GM19099 (cell line): Measurements from ENCODE around the gene PODXL2.

ENCODE experiments used
- POLR2A ChIP-seq: IDR thresholded peaks from 3 replicates; pipeline ENCODE4 v1.6.1; 2011; ENCODE audit warnings: low read depth; ENCODE audit not compliant: insufficient read length; ENCODE audit errors: extremely low read depth

PODXL2 gene

GRCh38 chr3:127691489-127691888 lies 62.5 kb downstream of the PODXL2 start:
- TF ChIP-seq POLR2A = no peak

- no peak for TF ChIP-seq POLR2A
Observed at GRCh38 chr3:127691974-127692373, 63.0 kb downstream of the PODXL2 start.

- TF ChIP-seq POLR2A = no peak
Observed at GRCh38 chr3:127692501-127693335, 63.7 kb downstream of the PODXL2 start.

GRCh38 chr3:127693336-127693843 lies 64.4 kb downstream of the PODXL2 start:
- TF ChIP-seq POLR2A = no peak

- no peak for TF ChIP-seq POLR2A
Observed at GRCh38 chr3:127694467-127695215, 65.7 kb downstream of the PODXL2 start.

- TF ChIP-seq POLR2A = no peak
Observed at GRCh38 chr3:127697551-127698240, 68.7 kb downstream of the PODXL2 start.

DNA sequence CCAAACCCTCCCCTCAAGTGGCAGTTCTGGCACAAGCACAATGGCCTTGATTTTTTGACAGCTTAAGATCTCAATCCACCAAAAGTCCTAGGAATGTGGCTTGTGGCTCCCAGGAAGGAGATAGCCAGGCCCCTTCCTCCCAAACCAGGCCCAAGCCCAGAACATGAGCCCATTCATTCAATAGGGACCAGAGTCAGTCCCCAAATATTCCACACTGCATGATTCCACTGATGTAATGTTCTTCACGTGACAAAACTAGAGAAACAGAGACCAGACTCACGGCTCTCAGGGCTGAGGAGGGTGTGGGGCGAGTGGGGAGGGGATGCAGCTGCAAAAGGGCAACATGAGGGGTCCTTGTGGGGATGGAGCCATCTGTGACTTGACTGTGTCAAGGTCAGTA lies 69.3 kb downstream of the PODXL2 start:
- TF ChIP-seq POLR2A = no peak

DNA sequence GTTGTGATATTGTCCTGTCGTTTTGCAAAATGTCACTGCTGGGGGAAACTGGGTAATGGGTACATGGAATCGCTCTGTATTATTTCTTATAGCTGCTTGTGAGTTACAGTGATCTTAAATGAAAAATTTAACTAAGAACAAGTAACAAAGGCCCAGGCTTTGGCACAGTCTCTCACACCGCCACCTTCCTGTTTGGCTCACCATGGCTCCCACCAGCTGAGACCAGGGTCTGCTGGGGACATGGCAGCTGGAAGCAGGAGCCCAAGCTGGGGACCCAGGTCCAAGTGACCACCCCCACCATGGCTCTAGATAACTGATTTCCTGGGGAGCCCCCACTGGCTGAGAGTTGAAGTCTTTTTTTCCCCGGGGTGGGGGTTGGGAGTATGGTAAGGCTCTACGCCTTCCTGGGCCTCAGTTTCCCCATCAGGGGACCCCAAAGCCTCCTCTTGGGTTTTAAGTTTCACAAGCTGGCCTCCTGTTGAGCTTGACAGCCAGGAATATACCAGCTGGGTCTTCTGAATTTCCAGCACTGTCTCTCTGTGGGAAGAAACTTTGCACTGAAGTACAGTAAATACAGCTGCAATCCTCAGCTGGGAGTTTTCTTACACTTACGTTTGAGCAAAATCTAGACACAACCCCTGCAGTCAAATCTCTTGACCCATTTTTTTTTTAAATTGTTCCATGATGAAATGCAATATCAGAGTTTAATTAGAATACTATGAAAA lies 69.9 kb downstream of the PODXL2 start:
- TF ChIP-seq POLR2A = no peak

- no peak for TF ChIP-seq POLR2A
Observed at GRCh38 chr3:127699416-127700300, 70.7 kb downstream of the PODXL2 start.

- TF ChIP-seq POLR2A = no peak
Observed at GRCh38 chr3:127700406-127700805, 71.4 kb downstream of the PODXL2 start.

DNA sequence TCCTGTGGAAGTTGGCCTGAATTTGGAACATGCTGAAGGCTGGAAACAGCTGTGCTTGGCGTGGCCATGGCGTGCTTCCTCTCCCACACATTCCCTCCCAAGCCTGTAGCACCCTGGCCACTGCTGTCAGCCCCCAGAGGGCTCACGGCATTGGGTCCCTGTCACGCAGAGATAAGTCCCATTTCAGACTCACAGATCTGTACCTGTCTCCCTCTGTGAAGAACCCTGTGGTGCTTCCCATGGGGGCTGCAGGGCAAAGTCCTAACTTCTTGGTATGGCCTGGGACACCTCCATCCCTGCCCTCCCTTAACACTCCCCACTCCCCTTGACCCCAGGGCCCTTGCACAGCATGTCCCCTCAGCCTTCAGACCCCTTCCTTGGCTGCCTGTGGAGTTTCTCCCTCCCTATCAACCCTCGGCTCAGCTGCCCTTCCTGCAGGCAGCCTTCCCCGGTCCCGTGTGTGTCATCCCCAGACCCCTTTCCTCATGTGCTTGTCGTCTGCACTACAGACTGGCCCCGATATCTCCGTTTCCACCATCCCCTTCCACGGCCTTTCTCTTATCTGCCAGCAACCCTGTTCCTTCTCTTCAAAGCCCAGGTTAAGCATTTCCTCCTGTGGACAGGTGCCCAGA lies 72.4 kb downstream of the PODXL2 start:
- TF ChIP-seq POLR2A = no peak

- TF ChIP-seq POLR2A = no peak
Observed at GRCh38 chr3:127702151-127702578, 73.2 kb downstream of the PODXL2 start.

GRCh38 chr3:127706312-127706711 lies 77.3 kb downstream of the PODXL2 start:
- TF ChIP-seq POLR2A = no peak
